Activated T-cell treated with anti-CD3 and anti-CD28 coated beads, Interleukin-2, amount 50 U/mL, for 72 hours (primary cell): ENCODE results near the gene INPP5B. TPM values are rescaled to one million over a fixed set of nuclear protein-coding genes. Genes with fewer than 3 reads are reported as not detected.
"Not testable (repeated sequence)": the region's sequence is repeated elsewhere in the genome, so short reads cannot be mapped to it uniquely, and the experiment has no call there.

ENCODE experiments used
- ATAC-seq, 2 donors: fragments of 150-1000 bp; cut with Tn5 transposase; replicated peaks in 1 of 2; 2 replicates each; pipeline ENCODE4 v1.10.0; 2021; ENCODE audit warnings: moderate library complexity in 2 of 2, mild to moderate bottlenecking in 1 of 2
- DNase-seq, 2 donors: peaks; one replicate each; pipeline ENCODE4 v3.0.0; 2021 to 2022; ENCODE audit warnings: mixed read lengths in 1 of 2
- H3K27ac Mint-ChIP-seq: one replicate; pipeline ENCODE4 v1.8.0; 2022; ENCODE audit warnings: mild to moderate bottlenecking, moderate library complexity, mixed read lengths
- H3K27me3 Mint-ChIP-seq: one replicate; pipeline ENCODE4 v1.8.0; 2022; ENCODE audit warnings: low read depth, mixed read lengths
- H3K36me3 Mint-ChIP-seq, 2 donors: one replicate each; pipeline ENCODE4 v1.8.0; 2022; ENCODE audit warnings: mixed read lengths in 2 of 2, mild to moderate bottlenecking in 1 of 2; ENCODE audit not compliant: insufficient read depth in 2 of 2
- H3K4me1 Mint-ChIP-seq: one replicate; pipeline ENCODE4 v1.8.0; 2022; ENCODE audit warnings: low read depth, mixed read lengths
- H3K4me3 Mint-ChIP-seq, 2 donors: one replicate each; pipeline ENCODE4 v1.8.0; 2022; ENCODE audit warnings: mild to moderate bottlenecking in 2 of 2, mixed read lengths in 2 of 2, moderate library complexity in 2 of 2
- H3K9me3 Mint-ChIP-seq, 2 donors: one replicate each; pipeline ENCODE4 v1.8.0; 2022; ENCODE audit warnings: mixed read lengths in 2 of 2
- total RNA-seq, 2 donors: library from RNA; stranded (reverse); gene quantifications; one replicate each; pipeline ENCODE4 v1.2.3, GENCODE V29; 2022

Gene INPP5B
- total RNA-seq, result 10 to 100 TPM; 44.7 to 53.6 TPM

DNA sequence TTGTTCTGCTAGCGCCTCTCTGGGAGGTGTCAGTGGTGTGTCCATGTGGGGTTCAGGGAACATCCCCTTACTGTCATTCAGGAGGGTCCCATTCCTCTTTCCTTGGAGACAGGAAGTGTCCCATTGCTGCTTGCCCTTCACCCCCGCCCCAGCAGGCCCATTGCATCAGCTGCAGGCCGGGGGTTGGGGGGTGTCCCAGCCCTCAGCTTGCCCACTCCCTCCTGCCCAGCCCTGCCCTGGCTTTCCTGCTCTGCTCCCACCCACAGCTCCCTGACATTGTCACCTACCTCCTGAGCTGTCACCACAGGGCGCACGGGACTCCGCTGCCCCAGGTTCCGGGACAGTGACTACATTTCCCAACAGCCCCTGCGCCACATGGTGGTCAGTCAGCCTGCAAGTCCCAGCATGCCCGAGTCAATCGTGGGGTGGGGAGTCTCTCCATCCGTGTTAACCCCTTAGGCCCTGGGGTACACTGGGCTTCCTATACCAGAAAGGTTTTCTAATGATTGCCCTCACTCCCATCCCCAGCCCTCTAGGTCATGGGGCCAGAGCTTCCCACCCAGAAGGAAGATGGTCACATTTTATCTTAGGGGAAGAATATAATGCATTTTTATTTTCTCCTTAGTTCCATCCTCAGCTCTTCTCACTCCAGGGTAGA is at the start of gene INPP5B:
Gene INPP5B, minus strand, starts transcription at position 351 of the 658 bp plus-strand sequence. CDS start 745 bp downstream, outside the sequence.
- Mint-ChIP-seq H3K4me1 (peaks cover 34% of the 10 kb centered on the region), H3K27ac (peak within 1 kb of the TSS; percentile 82), H3K27me3 (no peaks in the 10 kb centered on the region), H3K4me3 (peak within 1 kb of the TSS; percentile 83 to 97), H3K36me3 (peaks cover 0 to 6% of the 10 kb centered on the region in 2 donors), H3K9me3 (no peaks in the 10 kb centered on the region)
- peak; percentile 95 to 96 for ATAC-seq
- peak; percentile 83 to 85 for DNase-seq

DNA sequence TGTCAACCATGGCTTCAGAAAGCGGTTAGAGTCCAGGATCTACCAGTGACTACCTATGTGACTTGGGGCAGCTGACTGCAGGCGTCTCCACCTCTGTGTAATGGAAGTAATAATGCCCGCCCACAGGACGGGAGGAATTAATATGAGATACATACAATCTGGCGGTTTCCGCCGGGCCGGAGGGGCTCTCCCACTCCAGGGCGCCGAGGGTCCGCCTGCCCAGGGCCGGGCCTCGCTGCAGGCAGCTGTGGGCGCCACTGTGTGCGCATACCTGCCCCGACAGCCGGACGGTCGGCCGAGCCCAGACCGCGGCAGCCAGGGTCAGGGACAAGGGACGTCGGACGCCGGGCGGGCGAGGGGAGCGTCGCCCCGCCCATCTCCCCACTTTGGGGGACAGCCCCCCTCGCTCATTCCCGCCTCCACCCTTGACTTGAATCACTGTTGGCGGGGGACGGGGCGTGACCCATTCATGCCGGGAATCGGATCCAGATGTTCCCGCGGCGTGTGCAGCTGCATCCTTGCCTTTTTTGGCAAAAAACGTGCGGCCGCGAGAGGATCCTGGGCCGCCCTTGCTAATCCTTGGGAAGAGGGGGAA is 49.0 kb upstream of the INPP5B start:
- Mint-ChIP-seq H3K27me3 (no peaks in the 10 kb centered on the region), H3K9me3 (no peaks in the 10 kb centered on the region), H3K36me3 (peaks cover 4 to 5% of the 10 kb centered on the region in 2 donors), H3K4me1 (peaks cover 34% of the 10 kb centered on the region), H3K4me3 (peak overlapping the region; percentile 8 to 71), H3K27ac (no peak overlapping the region)
- ATAC-seq, result peak in 1 of 2 donors; percentile 60
- no peak for DNase-seq

DNA sequence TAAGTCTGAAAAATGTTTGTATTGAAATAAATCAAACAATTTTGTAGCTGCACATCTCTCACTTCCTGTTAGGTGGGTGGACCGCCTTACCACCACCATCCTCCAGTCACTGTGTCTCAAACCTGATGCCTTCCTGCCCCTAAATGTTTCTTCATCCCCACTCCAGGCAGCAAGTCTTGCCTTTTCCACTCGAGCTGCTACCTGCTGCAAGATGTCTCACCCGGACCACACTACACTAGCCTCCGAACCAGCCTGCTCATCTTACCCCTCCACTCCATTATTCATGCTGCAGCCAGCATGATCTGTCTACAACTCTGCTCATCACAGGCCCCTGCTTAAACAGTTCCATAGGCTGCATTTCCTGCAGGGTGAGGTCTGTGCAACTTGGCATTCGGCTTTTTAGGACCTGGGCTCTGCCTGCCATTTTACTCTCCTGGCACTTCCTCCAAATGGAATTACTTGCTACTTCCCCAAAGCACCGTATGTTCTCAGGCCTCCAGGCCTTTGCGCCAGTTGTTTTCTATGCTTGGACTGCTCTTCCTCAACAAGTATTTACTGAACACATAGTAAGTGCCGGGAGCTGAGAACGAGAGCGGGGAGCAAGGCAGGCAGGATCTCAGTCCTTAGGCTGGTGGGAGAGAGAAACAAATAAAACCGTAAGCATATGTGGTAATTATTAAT is 48.2 kb upstream of the INPP5B start:
- Mint-ChIP-seq H3K36me3 (peaks cover 6% of the 10 kb centered on the region in 2 donors), H3K27me3 (no peaks in the 10 kb centered on the region), H3K4me3 (peak overlapping the region; percentile 33 to 71), H3K4me1 (peaks cover 31% of the 10 kb centered on the region), H3K27ac (peak overlapping the region; percentile 8), H3K9me3 (no peaks in the 10 kb centered on the region)
- DNase-seq (no peak), ATAC-seq (no peak)

GRCh38 chr1:37989361-37989930 is 42.6 kb upstream of the INPP5B start:
- DNase-seq (peak in 1 of 2 donors; percentile 58), ATAC-seq (peak; percentile 27 to 37)
- H3K9me3 Mint-ChIP-seq, result no peaks in the 10 kb centered on the region
- H3K27me3 Mint-ChIP-seq, result no peaks in the 10 kb centered on the region
- H3K4me3 Mint-ChIP-seq, result peak overlapping the region; percentile 87 to 98
- H3K36me3 Mint-ChIP-seq, result peaks cover 9 to 24% of the 10 kb centered on the region in 2 donors
- H3K4me1 Mint-ChIP-seq, result peaks cover 23% of the 10 kb centered on the region
- peak overlapping the region; percentile 95 for H3K27ac Mint-ChIP-seq

DNA sequence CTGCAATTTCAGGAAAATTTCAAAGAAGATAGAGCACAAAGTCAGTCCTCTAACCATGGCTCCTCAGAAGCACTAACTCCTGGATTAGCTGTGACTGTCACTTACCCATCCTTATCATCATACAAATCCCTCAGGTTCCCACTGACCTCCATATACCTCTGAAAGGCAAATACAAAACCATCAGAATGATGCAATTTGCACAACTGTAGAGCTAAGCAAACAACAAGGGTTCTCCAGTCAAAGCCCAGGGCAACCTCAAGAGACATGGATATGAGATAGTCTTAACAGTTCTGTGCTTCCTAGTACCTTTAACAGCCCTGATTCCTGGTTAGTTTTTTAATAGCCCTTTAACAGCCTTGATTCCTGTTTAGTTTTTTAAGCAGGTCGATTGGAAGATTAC is 40.8 kb upstream of the INPP5B start:
- DNase-seq (no peak), ATAC-seq (no peak)
- Mint-ChIP-seq H3K36me3 (peaks cover 12 to 26% of the 10 kb centered on the region in 2 donors), H3K4me3 (peak overlapping the region; percentile 19 to 98), H3K27me3 (no peaks in the 10 kb centered on the region), H3K27ac (peak overlapping the region; percentile 57), H3K9me3 (no peaks in the 10 kb centered on the region), H3K4me1 (peaks cover 23% of the 10 kb centered on the region)

DNA sequence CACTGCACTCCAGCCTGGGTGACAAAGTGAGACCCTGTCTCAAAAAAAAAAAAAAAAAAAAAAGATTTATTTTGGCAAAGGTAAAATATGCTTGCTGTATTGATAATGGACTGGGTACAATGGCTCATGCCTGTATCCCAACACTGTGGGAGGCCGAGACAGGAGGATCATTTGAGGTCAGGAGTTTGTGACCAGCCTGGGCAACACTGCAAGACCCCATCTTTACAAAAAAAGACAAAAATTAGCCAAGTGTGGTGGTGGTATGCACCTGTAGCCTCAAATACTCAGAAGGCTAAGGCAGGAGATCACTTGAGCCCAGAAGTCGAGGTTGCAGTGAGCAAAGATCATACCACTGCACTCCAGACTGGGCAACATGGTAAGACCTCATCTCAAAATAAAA is 36.7 kb upstream of the INPP5B start:
- Mint-ChIP-seq H3K27me3 (no peaks in the 10 kb centered on the region), H3K4me1 (peaks cover 13% of the 10 kb centered on the region), H3K36me3 (peaks cover 13 to 44% of the 10 kb centered on the region in 2 donors), H3K9me3 (no peaks in the 10 kb centered on the region), H3K4me3 (no peak overlapping the region), H3K27ac (no peak overlapping the region)
- DNase-seq (no peak), ATAC-seq (no peak)

DNA sequence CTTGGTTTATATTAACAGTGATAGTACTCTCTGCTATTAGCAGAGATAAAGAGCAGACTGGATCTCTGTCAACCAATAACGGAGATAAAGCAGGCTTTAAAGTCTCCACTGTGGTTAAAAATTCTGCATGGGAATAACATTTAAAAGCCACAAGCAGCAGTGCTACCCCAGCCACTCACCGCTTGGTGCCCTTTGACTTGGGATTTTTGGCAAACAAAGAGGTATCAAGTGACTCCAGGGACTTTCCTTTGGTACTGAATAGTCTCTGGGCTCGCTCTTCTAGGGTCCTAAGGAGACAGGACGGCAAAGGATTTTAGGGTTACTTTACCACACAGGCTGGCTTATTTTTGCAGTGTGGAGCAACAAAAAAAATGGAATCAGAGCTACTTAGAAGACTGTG is 31.7 kb upstream of the INPP5B start:
- Mint-ChIP-seq H3K27me3 (no peaks in the 10 kb centered on the region), H3K9me3 (no peaks in the 10 kb centered on the region), H3K4me1 (no peaks in the 10 kb centered on the region), H3K4me3 (no peak overlapping the region), H3K36me3 (peaks cover 19 to 48% of the 10 kb centered on the region in 2 donors), H3K27ac (peak overlapping the region; percentile 59)
- DNase-seq (no peak), ATAC-seq (no peak)

GRCh38 chr1:37975083-37975482 is 28.2 kb upstream of the INPP5B start:
- DNase-seq, ATAC-seq, H3K4me3 Mint-ChIP-seq, H3K9me3 Mint-ChIP-seq, H3K4me1 Mint-ChIP-seq, H3K27me3 Mint-ChIP-seq: not testable (repeated sequence)
- peaks cover 24 to 52% of the 10 kb centered on the region in 2 donors for H3K36me3 Mint-ChIP-seq
- H3K27ac Mint-ChIP-seq, result peak overlapping the region; percentile 33

DNA sequence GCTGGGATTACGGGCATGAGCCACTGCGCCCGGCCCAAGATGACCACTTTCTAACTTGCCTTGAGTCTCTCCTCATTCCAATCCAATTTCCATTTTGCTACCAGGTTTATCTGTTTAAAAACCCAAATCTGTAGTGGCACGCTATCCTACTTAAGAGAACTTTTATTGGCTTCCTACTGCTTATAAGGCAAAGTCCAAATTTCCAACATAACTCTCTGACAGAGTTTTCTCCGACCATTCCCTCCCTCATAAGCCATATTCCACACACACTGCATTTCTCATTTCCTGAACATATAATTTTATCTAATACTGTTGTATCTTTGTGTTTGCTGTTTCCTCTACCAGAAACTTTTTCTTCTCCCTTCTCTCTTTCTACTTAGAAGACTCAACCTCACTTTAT is 27.7 kb upstream of the INPP5B start:
- DNase-seq, result no peak
- no peak overlapping the region for H3K4me3 Mint-ChIP-seq
- no peaks in the 10 kb centered on the region for H3K9me3 Mint-ChIP-seq
- no peak for ATAC-seq
- H3K27me3 Mint-ChIP-seq, result no peaks in the 10 kb centered on the region
- peak overlapping the region; percentile 33 for H3K27ac Mint-ChIP-seq
- H3K36me3 Mint-ChIP-seq, result peaks cover 25 to 52% of the 10 kb centered on the region in 2 donors
- peaks cover 7% of the 10 kb centered on the region for H3K4me1 Mint-ChIP-seq

DNA sequence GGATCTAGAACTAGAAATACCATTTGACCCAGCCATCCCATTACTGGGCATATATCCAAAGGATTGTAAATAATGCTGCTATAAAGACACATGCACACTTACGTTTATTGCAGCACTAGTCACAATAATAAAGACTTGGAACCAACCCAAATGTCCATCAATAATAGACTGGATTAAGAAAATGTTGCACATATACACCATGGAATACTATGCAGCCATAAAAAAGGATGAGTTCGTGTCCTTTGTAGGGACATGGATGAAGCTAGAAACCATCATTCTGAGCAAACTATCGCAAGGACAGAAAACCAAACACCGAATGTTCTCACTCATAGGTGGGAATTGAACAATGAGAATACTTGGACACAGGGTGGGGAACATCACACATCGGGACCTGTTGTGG is 26.8 kb upstream of the INPP5B start:
- not testable (repeated sequence) for H3K4me1 Mint-ChIP-seq, ATAC-seq, DNase-seq, H3K27ac Mint-ChIP-seq, H3K9me3 Mint-ChIP-seq, H3K4me3 Mint-ChIP-seq, H3K27me3 Mint-ChIP-seq
- H3K36me3 Mint-ChIP-seq, result peaks cover 25 to 50% of the 10 kb centered on the region in 2 donors

GRCh38 chr1:37965301-37965700 is 18.4 kb upstream of the INPP5B start:
- no peak overlapping the region for H3K4me3 Mint-ChIP-seq
- no peaks in the 10 kb centered on the region for H3K27me3 Mint-ChIP-seq
- no peaks in the 10 kb centered on the region for H3K4me1 Mint-ChIP-seq
- DNase-seq (no peak), ATAC-seq (no peak)
- no peak overlapping the region for H3K27ac Mint-ChIP-seq
- H3K36me3 Mint-ChIP-seq, result peaks cover 9 to 36% of the 10 kb centered on the region in 2 donors
- no peaks in the 10 kb centered on the region for H3K9me3 Mint-ChIP-seq

DNA sequence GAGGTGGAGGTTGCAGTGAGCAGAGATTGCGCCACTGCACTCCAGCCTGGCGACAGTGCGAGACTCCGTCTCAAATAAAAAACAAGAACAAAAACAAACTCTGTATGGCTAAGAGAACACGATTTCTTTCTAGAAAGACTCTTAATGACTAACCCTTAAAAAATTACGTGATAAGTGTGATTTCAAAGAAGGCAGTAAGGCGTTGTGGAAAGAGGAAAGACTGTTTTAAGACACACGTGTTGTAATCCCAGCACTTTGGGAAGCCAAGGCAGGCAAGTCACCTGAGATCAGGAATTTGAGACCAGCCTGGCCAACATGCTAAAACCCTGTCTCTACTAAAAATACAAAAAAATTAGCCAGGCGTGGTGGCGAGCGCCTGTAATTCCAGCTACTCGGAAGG is 17.3 kb upstream of the INPP5B start:
- H3K9me3 Mint-ChIP-seq, H3K4me1 Mint-ChIP-seq, H3K4me3 Mint-ChIP-seq, H3K27me3 Mint-ChIP-seq, DNase-seq, ATAC-seq, H3K27ac Mint-ChIP-seq: not testable (repeated sequence)
- peaks cover 10 to 33% of the 10 kb centered on the region in 2 donors for H3K36me3 Mint-ChIP-seq

- Mint-ChIP-seq H3K27ac (no peak overlapping the region), H3K9me3 (no peaks in the 10 kb centered on the region), H3K4me1 (no peaks in the 10 kb centered on the region), H3K36me3 (peaks cover 5 to 20% of the 10 kb centered on the region in 2 donors), H3K4me3 (no peak overlapping the region), H3K27me3 (no peaks in the 10 kb centered on the region)
- no peak for DNase-seq
- ATAC-seq, result no peak
Measured at GRCh38 chr1:37958690-37959089, 11.8 kb upstream of the INPP5B start.
